GM12875 (cell line): ENCODE measurements around the gene SLC16A3.

Source experiments
- H3K4me3 ChIP-seq: one replicate; pipeline ENCODE4 v1.5.1; 2011; ENCODE audit warnings: low read depth, low read length, control low read depth
- TF ChIP-seq, protein P1 (sequence below): IDR thresholded peaks from 2 replicates; pipeline ENCODE4 v1.5.1; 2011; ENCODE audit warnings: low read depth, mild to moderate bottlenecking, control low read depth, inconsistent platforms, low read length, moderate library complexity, borderline replicate concordance; ENCODE audit not compliant: insufficient read depth

SLC16A3 gene

DNA sequence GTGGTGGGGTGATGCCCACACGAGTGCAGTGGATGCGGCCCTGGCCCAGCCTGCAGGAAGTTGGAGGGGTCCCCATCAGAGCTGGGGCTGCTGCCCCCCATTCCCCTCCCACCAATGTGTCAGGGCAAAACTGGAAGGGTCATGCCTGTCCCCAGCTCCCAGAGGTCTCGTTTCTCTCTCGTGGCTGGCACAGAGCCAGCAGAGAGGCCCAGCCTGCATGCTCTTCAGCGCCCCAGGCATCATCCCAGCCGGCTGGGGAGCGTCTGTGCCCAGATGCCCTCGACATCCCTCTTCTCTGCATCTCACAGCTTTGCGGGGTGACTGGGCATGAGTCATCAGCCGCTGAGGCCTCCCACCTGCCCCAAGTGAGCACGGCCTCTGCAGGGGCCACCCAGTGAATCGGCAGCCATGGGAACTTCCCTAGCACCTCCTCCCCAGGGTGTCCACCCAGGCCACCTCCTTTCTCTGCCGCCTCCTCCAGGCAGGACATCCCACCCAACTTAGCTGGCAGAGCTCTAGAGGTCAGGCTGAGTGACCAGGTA is 54.4 kb downstream of the SLC16A3 start:
- no peak overlapping the region for H3K4me3 ChIP-seq
- TF ChIP-seq, protein P1, sequence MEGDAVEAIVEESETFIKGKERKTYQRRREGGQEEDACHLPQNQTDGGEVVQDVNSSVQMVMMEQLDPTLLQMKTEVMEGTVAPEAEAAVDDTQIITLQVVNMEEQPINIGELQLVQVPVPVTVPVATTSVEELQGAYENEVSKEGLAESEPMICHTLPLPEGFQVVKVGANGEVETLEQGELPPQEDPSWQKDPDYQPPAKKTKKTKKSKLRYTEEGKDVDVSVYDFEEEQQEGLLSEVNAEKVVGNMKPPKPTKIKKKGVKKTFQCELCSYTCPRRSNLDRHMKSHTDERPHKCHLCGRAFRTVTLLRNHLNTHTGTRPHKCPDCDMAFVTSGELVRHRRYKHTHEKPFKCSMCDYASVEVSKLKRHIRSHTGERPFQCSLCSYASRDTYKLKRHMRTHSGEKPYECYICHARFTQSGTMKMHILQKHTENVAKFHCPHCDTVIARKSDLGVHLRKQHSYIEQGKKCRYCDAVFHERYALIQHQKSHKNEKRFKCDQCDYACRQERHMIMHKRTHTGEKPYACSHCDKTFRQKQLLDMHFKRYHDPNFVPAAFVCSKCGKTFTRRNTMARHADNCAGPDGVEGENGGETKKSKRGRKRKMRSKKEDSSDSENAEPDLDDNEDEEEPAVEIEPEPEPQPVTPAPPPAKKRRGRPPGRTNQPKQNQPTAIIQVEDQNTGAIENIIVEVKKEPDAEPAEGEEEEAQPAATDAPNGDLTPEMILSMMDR = no peak

DNA sequence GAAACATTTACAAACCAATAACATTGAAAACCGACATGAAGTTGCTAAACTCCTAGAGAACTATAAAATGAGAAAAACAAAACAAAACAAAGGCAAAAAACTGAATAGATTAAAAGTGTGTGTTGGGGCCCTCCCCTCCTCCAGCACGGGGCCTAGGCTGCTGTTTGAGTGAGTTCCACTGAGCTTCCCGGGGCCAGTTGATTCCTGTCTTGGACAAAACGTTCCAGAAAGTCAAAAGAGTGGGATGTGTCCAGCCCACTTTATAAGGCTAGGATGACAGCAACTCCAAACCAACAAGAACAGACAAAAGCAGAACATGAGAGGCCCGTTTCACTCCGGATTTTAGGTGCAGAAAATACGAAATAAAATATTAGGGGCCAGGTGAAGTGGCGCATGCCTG is 56.3 kb downstream of the SLC16A3 start:
- H3K4me3 ChIP-seq = no peak overlapping the region
- TF ChIP-seq, protein P1 = no peak

DNA sequence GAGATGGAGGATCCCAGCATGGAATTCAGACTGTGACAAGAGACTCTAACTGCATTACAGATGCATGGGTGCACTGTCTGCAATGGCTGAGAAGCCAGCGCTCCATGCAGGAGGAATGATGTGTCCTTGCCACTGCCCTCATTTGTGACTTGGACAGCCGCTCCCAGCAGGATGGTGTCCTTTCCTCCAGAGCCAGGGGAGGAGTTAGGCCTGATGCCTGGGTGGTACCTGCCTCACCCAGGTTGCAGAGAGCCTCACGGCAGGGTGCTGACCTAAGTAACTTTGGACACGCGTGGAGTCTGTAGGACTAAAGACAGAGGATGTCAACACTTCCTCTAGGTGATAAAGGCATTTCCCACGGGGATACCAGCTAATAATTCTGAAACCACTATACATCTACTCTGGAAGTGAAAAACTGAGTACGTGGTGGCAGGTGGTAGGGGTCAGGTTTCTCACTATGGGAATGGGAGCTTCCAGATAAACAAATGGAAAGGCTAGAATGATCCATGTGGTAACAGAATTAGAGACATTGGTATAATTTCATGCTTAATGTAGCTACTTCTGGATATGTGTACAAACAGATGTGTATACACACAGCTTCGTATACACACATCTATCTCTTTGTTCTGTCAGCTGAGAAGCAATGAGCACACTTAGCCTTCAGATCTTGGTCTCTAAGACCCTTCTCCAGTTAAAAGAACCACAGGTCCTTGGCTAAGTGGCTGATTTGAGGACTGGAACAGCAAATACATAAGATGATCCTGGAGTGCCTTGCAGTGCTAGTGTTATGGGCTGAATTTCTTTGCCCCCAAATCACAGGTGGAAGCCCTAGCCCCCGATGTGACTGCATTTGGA is 58.4 kb downstream of the SLC16A3 start:
- TF ChIP-seq, protein P1 = no peak
- no peak overlapping the region for H3K4me3 ChIP-seq

DNA sequence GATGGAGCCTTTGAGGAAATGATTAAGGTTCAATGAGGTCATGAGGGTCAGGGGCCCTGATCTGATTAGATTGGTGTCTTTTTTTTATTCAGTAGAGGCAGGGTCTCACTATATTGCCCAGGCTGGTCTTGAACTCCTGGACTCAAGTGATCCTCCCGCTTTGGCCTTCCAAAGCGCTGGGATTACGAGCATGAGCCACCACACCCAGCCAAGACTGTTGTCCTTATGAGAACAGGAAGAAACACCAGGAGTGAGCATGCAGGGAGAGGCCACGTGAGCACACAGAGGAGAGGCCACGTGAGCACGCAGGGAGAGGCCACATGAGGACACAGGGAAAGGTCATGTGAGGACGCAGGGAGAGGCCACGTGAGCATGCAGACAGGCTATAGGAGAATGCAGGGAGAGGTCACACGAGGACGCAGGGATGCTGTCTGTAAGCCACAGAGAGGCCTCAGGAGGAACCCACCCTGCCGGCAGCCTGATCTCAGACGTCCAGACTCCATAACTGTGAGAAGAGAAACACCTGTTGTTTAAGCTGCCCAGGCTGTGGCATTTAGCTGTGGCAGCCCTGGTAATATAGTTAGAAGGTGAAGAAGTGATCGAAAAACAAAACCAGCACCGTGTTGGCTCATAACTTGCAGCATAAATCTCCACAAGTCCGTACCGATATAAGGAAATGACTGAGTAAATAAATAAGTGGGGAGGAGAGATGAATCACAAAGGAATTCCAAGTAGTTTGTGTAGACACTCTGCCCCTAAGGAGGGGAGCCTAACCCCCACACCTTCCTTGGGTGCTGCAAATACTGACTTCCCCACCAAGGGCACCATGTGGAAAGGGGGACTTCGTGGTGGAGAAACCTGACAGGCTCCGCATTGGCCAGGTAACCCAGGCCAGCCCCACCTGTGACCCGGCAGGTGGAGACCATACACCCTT is 59.3 kb downstream of the SLC16A3 start:
- H3K4me3 ChIP-seq = no peak overlapping the region
- TF ChIP-seq, protein P1 = no peak
